Fibroblast of peridontal ligament (primary cell): Measurements from ENCODE around the gene SCUBE3.

Source experiments
- DNase-seq: peaks from one replicate; pipeline ENCODE4 v3.0.0-alpha.2; 2010; ENCODE audit errors: extremely low read depth

The SCUBE3 gene

GRCh38 chr6:35239581-35239980, 25.8 kb downstream of the SCUBE3 start:
- DNase-seq: no peak

GRCh38 chr6:35240838-35241801, 27.4 kb downstream of the SCUBE3 start:
- DNase-seq: peak; percentile 46

GRCh38 chr6:35242486-35242885, 28.7 kb downstream of the SCUBE3 start:
- no peak for DNase-seq

DNA sequence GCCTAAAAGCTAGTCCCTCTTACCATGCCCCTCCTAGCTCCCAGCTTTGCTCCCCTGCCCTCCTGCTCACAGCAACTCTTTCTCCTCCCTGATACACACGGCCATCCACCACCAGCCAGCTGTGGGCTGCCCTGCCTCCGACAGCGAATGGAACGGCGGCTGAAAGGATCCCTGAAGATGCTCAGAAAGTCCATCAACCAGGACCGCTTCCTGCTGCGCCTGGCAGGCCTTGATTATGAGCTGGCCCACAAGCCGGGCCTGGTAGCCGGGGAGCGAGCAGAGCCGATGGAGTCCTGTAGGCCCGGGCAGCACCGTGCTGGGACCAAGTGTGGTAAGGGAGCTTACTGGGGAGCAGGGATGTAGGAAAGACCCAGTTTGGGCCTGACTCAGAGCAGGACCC, 29.1 kb downstream of the SCUBE3 start:
- DNase-seq: no peak

GRCh38 chr6:35243386-35243958, 29.7 kb downstream of the SCUBE3 start:
- DNase-seq: no peak

DNA sequence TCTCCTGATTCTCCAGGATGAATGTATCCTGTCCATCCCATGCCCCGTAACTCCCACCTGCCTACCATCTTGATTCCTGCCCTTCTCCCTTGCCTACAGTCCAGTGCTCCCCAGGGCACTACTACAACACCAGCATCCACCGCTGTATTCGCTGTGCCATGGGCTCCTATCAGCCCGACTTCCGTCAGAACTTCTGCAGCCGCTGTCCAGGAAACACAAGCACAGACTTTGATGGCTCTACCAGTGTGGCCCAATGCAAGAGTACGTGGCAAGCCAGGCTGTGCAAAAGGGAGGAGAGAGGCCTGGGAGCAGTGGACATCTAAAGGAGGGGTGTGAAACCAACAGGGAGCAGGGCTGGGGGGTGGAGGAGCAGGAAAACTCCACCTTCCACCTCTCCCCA, 30.8 kb downstream of the SCUBE3 start:
- no peak for DNase-seq

- DNase-seq: no peak
Measured at GRCh38 chr6:35247642-35248231, 34.0 kb downstream of the SCUBE3 start.

GRCh38 chr6:35248300-35248699, 34.5 kb downstream of the SCUBE3 start:
- peak; percentile 13 for DNase-seq

- no peak for DNase-seq
Measured at GRCh38 chr6:35248965-35249364, 35.2 kb downstream of the SCUBE3 start.

GRCh38 chr6:35251949-35252348, 38.2 kb downstream of the SCUBE3 start:
- no peak for DNase-seq

DNA sequence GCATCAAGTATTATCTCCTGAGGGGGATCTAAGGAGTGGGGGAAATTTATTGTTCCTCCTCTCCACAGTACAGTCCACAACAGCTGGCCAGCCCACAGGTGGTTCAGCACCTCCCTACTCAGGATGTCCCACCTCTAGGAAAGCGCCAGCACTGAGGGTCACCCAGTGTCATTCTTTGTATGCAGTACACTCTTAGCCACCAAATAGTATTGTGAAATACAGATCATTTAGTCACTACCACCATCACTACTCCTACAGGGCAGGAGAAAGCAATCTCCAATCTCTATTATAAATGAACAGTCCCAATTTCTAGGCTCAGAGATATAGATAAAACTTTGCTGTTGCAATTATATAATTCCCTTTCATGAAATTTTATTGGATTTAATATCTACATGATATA, 39.5 kb downstream of the SCUBE3 start:
- no peak for DNase-seq

- no peak for DNase-seq
Measured at GRCh38 chr6:35258336-35258735, 44.6 kb downstream of the SCUBE3 start.

- DNase-seq: peak; percentile 58
Measured at GRCh38 chr6:35258858-35259193, 45.1 kb downstream of the SCUBE3 start.

DNA sequence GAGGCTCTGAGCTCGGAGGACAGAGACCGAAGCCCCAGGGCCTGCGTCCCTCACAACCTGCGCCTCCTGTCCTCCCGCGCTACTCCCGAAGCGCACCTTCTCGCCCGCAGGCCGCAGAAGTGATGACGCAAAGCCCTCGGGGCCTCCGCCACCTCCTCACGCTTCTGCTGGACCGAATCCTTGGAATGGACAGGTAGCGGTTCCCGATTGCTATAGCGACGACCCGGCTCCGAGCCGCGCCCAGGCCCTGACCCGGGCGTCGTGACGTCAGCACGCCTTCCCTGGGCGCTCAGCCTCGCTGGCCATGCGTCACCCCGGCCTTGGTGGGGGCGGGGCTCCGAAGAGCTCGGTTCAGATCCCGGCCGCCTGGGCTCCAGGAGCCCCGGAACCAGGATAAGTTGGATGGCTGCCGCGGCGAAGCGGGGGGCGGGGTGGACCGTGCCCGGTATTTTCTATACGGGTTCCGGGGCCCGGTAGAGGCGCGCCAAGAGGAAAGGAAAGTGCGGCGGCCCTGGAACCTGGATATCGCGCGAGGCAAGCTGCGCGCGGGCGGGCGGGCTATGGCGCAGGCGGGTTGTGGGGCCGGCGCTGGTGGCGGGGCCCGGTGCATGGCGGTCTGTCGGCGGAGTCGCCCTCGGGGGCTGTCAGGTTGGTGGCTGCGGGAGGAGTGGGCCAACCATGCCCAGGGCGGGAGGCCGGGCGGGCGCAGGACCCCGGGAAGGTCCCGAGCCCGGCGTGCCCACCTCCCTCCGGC, 45.6 kb downstream of the SCUBE3 start, which contains the start of gene ZNF76:
Gene ZNF76 (plus strand): TSS at position 542 of the 754 bp plus-strand sequence. CDS start 21,417 bp downstream, outside the sequence.
- DNase-seq: peak; percentile 95

- no peak for DNase-seq
Measured at GRCh38 chr6:35259948-35260590, 46.3 kb downstream of the SCUBE3 start.

- no peak for DNase-seq
Measured at GRCh38 chr6:35260591-35261570, 47.1 kb downstream of the SCUBE3 start.

DNA sequence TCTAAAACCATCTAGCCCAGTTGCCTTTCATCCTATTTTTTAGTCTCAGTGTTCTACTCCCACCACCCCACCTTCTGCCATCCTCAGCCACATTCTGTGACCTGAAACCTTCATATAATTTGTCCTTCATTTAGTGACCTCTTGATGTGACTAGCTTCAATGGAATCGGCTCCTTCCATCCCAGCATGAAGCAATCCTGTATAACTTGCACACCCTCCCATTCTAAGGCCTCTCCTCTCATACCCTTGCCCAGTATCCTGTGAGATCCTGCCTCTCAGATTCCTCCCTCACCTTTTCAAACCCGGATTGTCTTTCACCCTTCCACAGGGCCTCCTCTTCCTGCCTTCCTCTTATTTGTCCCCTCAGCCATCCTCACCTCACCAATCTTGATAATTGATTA, 48.8 kb downstream of the SCUBE3 start:
- DNase-seq: no peak

DNA sequence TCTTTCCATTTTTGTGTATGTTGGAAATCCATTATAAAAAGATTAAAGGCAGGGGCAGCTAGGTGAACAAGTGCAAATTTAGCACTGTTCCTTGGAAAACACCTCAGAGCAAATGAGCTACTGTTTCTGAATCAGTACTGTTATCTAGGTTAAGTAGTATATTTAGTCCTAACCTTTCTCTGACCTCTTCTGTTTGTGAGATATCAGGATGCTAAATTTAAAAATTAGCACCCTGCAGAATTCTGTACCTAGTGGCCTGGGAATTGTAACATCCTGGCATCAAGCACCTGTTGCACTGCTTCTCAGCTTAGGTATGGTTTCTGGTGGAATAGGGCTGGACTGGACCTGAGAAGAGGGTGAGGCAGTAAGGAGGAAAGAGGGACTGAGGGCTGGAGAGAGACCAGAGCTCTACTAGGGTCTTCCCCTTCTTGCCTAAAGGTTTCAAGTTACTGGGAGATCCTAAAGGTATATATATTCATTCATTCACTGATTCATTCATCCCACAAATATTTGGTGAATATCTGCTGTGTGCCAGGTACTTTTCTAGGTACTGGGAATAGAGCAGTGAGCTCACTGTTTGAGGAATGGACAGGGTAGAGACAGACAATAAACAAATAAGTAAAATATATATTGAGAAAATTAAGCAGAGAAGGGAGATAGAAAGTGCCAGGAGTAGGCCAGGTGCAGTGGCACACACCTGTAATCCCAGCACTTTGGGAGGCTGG, 51.0 kb downstream of the SCUBE3 start:
- DNase-seq: no peak

- no peak for DNase-seq
Measured at GRCh38 chr6:35265523-35265922, 51.8 kb downstream of the SCUBE3 start.

DNA sequence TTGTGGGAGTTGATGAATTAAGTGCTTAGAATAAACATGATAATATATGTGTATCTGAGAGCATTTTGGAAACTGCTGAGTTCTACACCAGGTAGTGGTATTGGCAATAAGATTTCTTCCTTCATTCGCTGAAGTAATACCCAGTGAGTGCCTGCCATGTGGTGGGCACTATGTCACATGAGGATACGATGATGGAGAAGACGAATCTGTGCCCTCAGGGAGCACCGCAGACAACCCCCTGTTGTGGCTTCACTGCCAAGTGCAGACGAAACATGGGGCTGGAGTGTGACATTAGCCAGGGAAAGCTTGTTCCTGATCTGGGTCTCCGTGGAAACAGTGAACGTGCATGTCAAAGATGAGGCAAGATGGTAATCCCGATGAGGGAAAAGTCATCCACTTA, 53.7 kb downstream of the SCUBE3 start:
- DNase-seq: no peak
